ENCODE results near the gene MTCL1. TPM values are rescaled to one million over a fixed set of nuclear protein-coding genes. Genes with fewer than 3 reads are reported as not detected.

The MTCL1 gene
- total and polyA plus RNA-seq, 2 experiments from 2014 or later: 10.6 to 19.7 TPM

DNA sequence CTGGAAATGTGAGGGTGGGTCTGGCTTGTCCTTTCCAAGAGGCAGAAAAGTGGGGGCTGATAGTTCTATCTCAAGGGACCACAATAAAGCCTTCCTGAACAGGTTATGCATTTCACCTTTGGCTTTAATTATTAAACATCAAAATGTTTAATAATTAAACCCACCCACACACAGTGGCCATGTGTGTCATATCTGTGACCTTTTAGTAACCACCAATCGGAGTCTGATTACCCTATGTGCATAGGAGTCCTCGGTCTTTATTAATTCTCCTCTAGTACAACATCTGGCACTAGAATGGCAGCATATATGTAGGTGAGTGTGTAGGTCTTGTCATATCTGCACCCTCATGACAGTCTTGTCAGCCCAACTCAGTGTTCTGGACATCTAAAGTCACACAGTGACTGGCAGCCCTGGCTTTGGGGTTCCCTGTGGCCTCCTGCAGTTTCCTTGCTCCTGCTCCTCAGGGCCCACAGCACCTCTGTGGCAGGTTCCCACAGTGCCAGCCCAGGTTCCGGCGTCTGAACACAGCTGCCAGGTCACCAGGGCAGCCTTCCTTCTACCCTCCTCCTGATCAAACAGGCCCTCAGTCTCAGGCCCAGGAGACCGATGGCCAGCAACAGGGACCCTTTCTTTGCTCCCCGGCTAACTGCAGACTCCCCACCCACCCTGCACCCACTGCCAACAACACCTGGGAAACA is 100.9 kb downstream of the MTCL1 start:
- Histone ChIP-seq H3K79me2 (no peaks in the 10 kb centered on the region), H3K4me1 (ENCODE audit: insufficient read depth) (peaks cover 20% of the 10 kb centered on the region), H3K27me3 (no peaks in the 10 kb centered on the region), H2AFZ (no peak overlapping the region), H3K4me2 (no peak overlapping the region), H3K36me3 (replicated peaks; ENCODE audit: insufficient read depth, low read depth) (no peaks in the 10 kb centered on the region), H3K9me2 (replicated peaks; ENCODE audit: insufficient read depth) (no peaks in the 10 kb centered on the region), H3K9me3 (ENCODE audit: low read depth) (no peaks in the 10 kb centered on the region), H3K27ac (no peak overlapping the region), H3K4me3 (no peak overlapping the region), H4K20me1 (ENCODE audit: insufficient read depth, poor library complexity, severe bottlenecking) (no peaks in the 10 kb centered on the region)
- no peak for DNase-seq (ENCODE audit: low spot score)
- TF ChIP-seq, protein P1, sequence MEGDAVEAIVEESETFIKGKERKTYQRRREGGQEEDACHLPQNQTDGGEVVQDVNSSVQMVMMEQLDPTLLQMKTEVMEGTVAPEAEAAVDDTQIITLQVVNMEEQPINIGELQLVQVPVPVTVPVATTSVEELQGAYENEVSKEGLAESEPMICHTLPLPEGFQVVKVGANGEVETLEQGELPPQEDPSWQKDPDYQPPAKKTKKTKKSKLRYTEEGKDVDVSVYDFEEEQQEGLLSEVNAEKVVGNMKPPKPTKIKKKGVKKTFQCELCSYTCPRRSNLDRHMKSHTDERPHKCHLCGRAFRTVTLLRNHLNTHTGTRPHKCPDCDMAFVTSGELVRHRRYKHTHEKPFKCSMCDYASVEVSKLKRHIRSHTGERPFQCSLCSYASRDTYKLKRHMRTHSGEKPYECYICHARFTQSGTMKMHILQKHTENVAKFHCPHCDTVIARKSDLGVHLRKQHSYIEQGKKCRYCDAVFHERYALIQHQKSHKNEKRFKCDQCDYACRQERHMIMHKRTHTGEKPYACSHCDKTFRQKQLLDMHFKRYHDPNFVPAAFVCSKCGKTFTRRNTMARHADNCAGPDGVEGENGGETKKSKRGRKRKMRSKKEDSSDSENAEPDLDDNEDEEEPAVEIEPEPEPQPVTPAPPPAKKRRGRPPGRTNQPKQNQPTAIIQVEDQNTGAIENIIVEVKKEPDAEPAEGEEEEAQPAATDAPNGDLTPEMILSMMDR (IDR thresholded peaks at IDR 0.05; ENCODE audit: poor library complexity): no peak
- TF ChIP-seq EZH2 (IDR thresholded peaks at IDR 0.05; ENCODE audit: borderline replicate concordance) (no peak), EZH2phosphoT487 (IDR thresholded peaks at IDR 0.05; ENCODE audit: low read depth, severe bottlenecking, unreplicated experiment) (no peak)
- WGBS (ENCODE audit: low lambda C conversion rate, missing lambda C conversion rate): 92% methylated on average over 5 of the region's 6 CpGs

DNA sequence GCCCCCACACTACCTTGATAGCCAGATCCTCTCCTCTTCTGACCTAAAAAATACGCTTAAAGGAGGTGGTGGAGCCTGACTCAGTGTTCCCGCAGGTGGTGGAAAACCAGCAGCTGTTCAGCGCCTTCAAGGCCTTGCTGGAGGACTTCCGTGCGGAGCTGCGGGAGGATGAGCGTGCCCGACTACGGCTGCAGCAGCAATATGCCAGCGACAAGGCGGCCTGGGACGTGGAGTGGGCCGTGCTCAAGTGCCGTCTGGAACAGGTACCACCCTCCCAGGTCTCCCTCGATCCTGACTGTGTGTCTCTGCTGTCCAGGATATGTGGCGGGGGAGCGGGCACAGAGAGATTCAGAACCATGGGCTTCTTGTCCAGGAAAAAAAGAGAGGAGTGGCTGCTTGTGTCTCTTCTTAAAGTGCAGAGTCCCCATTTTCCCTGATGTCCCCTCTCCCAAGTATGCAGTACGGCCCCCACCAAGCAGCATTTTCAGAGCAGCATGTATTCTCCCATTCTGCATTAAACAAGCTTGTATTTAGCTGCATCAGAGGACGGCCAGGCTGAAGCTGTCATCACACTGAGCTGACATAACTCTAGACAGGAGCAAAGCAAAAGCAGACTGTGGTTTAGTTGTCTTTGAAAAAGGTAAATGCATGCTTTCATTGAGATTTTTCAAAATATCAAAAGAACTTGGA is 101.6 kb downstream of the MTCL1 start:
- Histone ChIP-seq H3K27me3 (no peaks in the 10 kb centered on the region), H3K9me3 (ENCODE audit: low read depth) (no peaks in the 10 kb centered on the region), H3K4me2 (no peak overlapping the region), H3K36me3 (replicated peaks; ENCODE audit: insufficient read depth, low read depth) (no peaks in the 10 kb centered on the region), H3K4me3 (no peak overlapping the region), H3K9me2 (replicated peaks; ENCODE audit: insufficient read depth) (no peaks in the 10 kb centered on the region), H4K20me1 (ENCODE audit: insufficient read depth, poor library complexity, severe bottlenecking) (no peaks in the 10 kb centered on the region), H3K27ac (no peak overlapping the region), H2AFZ (no peak overlapping the region), H3K79me2 (no peaks in the 10 kb centered on the region), H3K4me1 (ENCODE audit: insufficient read depth) (peaks cover 14% of the 10 kb centered on the region)
- 92% methylated on average over 19 of the region's 19 CpGs for WGBS (ENCODE audit: low lambda C conversion rate, missing lambda C conversion rate)
- no peak for DNase-seq (ENCODE audit: low spot score)
- TF ChIP-seq EZH2 (IDR thresholded peaks at IDR 0.05; ENCODE audit: borderline replicate concordance) (no peak), EZH2phosphoT487 (IDR thresholded peaks at IDR 0.05; ENCODE audit: low read depth, severe bottlenecking, unreplicated experiment) (no peak)
- TF ChIP-seq, protein P1 (IDR thresholded peaks at IDR 0.05; ENCODE audit: poor library complexity): no peak

DNA sequence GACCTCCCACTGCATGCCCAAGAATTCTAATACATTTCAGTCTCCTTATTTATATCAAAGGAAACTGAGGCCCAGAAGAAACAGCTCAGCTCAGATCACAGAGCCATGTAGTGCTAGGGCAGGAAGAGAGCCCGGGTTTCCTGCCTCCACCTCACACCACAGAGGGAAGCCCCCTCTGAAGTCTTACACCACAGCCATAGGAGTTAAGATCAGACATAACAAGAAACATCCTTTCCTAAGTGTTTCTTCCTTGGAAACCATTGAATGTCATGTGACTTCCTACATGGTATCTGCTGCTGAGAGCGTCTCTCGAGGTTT is 102.1 kb downstream of the MTCL1 start:
- Histone ChIP-seq H3K4me2 (no peak overlapping the region), H3K27ac (no peak overlapping the region), H4K20me1 (ENCODE audit: insufficient read depth, poor library complexity, severe bottlenecking) (no peaks in the 10 kb centered on the region), H3K4me3 (no peak overlapping the region), H3K27me3 (no peaks in the 10 kb centered on the region), H2AFZ (no peak overlapping the region), H3K4me1 (ENCODE audit: insufficient read depth) (peaks cover 11% of the 10 kb centered on the region), H3K9me3 (ENCODE audit: low read depth) (no peaks in the 10 kb centered on the region), H3K36me3 (replicated peaks; ENCODE audit: insufficient read depth, low read depth) (no peaks in the 10 kb centered on the region), H3K9me2 (replicated peaks; ENCODE audit: insufficient read depth) (no peaks in the 10 kb centered on the region), H3K79me2 (no peaks in the 10 kb centered on the region)
- 62% methylated on average over 3 of the region's 3 CpGs for WGBS (ENCODE audit: low lambda C conversion rate, missing lambda C conversion rate)
- TF ChIP-seq, protein P1 (IDR thresholded peaks at IDR 0.05; ENCODE audit: poor library complexity): no peak
- no peak for TF ChIP-seq EZH2phosphoT487 (IDR thresholded peaks at IDR 0.05; ENCODE audit: low read depth, severe bottlenecking, unreplicated experiment)
- TF ChIP-seq EZH2 (IDR thresholded peaks at IDR 0.05; ENCODE audit: borderline replicate concordance): no peak
- no peak for DNase-seq (ENCODE audit: low spot score)

Measured in hepatocyte (in vitro differentiated cells).